IMR-90 (cell line): Measurements from ENCODE around the gene GPRC6A.

Source experiments
- BHLHE40 ChIP-seq: fragments of 150-350 bp; IDR thresholded peaks from 2 replicates; pipeline ENCODE4 v1.6.1; 2016; ENCODE audit warnings: mild to moderate bottlenecking, low read depth, low read length
- CEBPB ChIP-seq: IDR thresholded peaks from 2 replicates; pipeline ENCODE4 v1.6.1; 2012; ENCODE audit warnings: low read depth, low read length, improper control_type of control experiment
- CTCF ChIP-seq: conservative IDR thresholded peaks from 2 replicates; pipeline ENCODE4 v1.5.1; 2012; ENCODE audit warnings: mild to moderate bottlenecking, low read depth, low read length, improper control_type of control experiment
- FOS ChIP-seq: fragments of 150-350 bp; IDR thresholded peaks from 2 replicates; pipeline ENCODE4 v1.6.1; 2016; ENCODE audit warnings: low read depth, low read length
- MAFK ChIP-seq: IDR thresholded peaks from 2 replicates; pipeline ENCODE4 v1.6.1; 2012; ENCODE audit warnings: low read depth, low read length, improper control_type of control experiment
- POLR2A ChIP-seq: IDR thresholded peaks from 2 replicates; pipeline ENCODE4 v1.6.1; 2012; ENCODE audit warnings: mild to moderate bottlenecking, low read depth, low read length
- RAD21 ChIP-seq: IDR thresholded peaks from 2 replicates; pipeline ENCODE4 v1.6.1; 2012; ENCODE audit warnings: low read length, improper control_type of control experiment
- RCOR1 ChIP-seq: IDR thresholded peaks from 2 replicates; pipeline ENCODE4 v1.6.1; 2012; ENCODE audit warnings: mild to moderate bottlenecking, low read length, improper control_type of control experiment; ENCODE audit not compliant: insufficient replicate concordance
- RFX5 ChIP-seq: IDR thresholded peaks from 2 replicates; pipeline ENCODE4 v1.8.0; 2012; ENCODE audit warnings: low read depth, mild to moderate bottlenecking, low read length, moderate library complexity
- SMC3 ChIP-seq: fragments of 150-350 bp; IDR thresholded peaks from 2 replicates; pipeline ENCODE4 v1.6.1; 2016; ENCODE audit warnings: low read depth, mild to moderate bottlenecking, antibody characterized with exemption, low read length, moderate library complexity
- TF ChIP-seq, protein P1 (sequence below): fragments of 150-350 bp; IDR thresholded peaks from 2 replicates; pipeline ENCODE4 v1.6.1; 2017; ENCODE audit warnings: mild to moderate bottlenecking, antibody characterized with exemption, low read length, low read depth

DNA sequence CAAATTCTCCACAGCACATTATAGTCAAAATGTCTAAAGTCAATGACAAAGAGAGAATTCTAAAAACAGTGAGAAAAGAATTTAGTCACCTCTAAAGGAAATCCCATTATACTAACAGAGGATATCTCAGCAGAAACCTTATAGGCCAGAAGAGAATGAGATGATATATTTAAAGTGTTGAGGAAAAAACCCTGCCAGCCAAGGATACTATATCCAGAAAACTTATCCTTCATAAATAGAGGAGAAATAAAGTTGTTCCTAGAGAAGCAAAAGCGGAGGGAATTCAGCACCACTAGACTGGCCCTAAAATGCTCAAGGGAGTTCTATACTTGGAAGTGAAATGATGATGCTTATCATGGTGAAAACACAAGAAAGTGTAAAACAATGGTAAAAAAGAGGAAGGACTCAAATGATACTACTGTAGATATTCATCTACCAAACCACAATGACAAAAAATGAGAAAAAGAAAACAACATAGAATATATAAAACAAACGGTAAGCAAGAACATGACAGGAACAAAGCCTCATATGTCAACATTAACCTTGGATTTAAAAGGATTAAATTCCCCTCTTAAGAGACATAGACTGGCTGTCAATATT lies 16.7 kb downstream of the GPRC6A start:
- no peak for TF ChIP-seq CTCF
- TF ChIP-seq POLR2A: no peak
- no peak for TF ChIP-seq RAD21
- no peak for TF ChIP-seq CEBPB
- TF ChIP-seq RFX5: no peak
- TF ChIP-seq SMC3: no peak
- TF ChIP-seq, protein P1, sequence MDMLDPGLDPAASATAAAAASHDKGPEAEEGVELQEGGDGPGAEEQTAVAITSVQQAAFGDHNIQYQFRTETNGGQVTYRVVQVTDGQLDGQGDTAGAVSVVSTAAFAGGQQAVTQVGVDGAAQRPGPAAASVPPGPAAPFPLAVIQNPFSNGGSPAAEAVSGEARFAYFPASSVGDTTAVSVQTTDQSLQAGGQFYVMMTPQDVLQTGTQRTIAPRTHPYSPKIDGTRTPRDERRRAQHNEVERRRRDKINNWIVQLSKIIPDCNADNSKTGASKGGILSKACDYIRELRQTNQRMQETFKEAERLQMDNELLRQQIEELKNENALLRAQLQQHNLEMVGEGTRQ: no peak
- TF ChIP-seq RCOR1: no peak
- TF ChIP-seq MAFK: no peak
- TF ChIP-seq FOS: no peak
- TF ChIP-seq BHLHE40: no peak
